GM21619 (cell line): ENCODE data around the gene KHSRP.
A peak's percentile ranks its signal among the peaks of the same experiment; 100 is the strongest.

Source experiments
- ATAC-seq: cut with Tn5 transposase; IDR thresholded peaks from one replicate; pipeline ENCODE4 v1.9.1; 2021; ENCODE audit not compliant: unreplicated experiment

KHSRP gene, protein sequence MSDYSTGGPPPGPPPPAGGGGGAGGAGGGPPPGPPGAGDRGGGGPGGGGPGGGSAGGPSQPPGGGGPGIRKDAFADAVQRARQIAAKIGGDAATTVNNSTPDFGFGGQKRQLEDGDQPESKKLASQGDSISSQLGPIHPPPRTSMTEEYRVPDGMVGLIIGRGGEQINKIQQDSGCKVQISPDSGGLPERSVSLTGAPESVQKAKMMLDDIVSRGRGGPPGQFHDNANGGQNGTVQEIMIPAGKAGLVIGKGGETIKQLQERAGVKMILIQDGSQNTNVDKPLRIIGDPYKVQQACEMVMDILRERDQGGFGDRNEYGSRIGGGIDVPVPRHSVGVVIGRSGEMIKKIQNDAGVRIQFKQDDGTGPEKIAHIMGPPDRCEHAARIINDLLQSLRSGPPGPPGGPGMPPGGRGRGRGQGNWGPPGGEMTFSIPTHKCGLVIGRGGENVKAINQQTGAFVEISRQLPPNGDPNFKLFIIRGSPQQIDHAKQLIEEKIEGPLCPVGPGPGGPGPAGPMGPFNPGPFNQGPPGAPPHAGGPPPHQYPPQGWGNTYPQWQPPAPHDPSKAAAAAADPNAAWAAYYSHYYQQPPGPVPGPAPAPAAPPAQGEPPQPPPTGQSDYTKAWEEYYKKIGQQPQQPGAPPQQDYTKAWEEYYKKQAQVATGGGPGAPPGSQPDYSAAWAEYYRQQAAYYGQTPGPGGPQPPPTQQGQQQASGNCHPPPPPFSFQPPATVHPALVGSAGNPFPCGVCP

DNA sequence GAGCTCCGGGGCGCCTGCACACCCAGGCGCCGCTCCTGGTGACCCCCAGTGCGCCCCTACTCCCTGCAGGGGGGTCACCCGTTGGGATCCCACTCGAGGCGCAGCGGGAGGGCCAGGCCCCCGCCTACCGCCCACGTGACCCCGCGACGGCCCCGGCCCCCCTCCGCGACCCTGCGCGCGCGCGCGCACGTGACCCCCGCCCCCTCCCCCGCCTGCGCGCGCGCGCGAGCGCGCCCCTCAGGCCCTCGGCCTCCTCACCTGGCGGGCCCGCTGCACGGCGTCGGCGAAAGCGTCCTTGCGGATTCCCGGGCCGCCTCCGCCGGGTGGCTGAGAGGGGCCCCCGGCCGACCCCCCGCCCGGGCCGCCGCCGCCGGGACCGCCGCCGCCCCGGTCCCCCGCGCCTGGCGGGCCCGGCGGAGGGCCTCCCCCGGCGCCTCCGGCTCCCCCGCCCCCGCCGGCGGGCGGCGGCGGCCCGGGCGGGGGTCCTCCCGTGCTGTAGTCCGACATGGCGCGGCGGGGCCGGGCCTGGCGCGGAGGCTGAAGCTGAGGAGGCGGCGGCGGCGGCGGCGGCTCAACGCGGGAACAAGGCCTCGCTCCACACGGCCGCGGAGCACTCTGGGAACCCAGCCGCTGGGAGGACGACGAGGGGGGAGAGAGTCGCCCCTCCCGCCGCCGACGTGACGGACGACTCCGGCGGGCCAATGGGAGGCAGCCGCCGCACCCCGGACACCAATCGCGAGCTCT, at the start of gene KHSRP:
TSS of gene KHSRP (minus strand) at position 617 of the 744 bp plus-strand sequence. CDS start at position 507, 110 bp downstream.
- ATAC-seq, result no peak

DNA sequence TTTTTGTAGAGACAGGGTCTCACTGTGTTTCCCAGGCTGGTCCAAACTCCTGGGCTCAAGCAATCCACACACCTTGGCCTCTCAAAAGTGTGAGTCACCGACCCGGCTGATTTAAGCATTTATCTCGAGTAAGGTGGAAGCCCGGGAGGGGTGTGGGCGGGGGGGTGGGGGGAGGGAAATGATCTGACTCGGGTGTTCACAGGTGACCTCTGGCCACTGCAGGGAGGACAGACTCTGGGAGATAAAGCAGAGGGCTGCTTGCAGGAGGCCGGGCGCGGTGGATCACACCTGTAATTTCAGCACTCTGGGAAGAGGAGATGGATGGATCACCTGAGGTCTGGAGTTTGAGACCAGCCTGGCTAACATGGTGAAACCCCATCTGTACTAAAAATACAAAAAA, 49.0 kb upstream of the KHSRP start:
- no peak for ATAC-seq

DNA sequence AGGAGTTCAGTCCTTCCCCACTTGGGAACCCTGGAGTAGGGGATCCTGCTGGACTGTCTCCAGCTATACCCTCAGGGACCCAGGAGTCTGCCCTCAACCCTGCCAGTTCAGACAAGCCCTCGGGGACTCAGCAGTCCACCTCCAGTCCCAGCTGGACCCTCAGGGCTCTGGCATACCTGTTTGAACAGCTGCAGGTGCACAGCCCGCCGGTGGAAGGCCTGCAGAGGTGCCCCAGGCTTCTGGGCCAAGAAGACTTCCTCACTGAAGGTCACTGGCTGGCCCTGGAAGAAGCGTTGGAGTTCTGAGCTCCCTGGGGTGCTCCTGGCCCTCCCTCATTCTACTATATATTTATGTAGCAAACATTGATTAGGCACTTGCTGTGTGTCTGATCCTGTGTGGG, 48.1 kb upstream of the KHSRP start:
- no peak for ATAC-seq

DNA sequence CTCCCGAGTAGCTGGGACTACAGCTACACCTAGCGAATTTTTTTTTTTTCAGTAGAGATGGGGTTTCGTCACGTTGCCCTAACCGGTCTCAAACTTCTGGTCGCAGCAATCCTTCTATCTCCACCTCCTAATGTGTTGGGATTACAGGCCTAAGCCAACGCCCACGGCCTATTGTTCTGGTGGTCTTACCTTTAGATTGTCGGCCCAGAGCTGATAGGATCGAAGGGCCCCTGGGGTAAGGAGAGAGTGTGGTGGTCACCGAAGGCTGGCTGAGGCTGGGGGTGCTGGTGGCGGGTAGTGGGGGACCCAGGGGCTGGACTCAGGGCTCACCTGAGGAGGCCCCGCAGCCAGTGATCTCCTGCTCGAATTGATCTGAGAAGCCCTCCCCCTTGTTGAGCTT, 46.5 kb upstream of the KHSRP start:
- ATAC-seq, result no peak

DNA sequence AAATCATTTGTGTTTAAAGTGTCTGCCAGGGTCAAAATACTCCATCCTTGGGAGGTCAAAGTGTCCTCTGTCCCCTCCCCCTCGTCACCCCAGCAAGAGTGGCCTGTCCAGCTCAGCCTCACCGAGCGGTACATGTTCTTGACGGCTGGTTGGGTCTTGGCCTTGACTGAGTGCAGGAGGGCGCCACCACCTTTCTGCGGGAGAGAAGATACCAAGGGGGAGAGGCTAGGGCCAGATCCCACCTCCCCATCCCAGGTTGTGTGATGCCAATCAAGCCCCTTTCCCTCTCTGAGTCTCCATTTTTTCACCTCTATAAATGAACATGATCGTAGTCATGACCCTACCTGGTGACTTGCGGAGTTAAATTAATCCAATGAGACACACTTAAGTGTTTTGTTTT, 45.6 kb upstream of the KHSRP start:
- no peak for ATAC-seq

DNA sequence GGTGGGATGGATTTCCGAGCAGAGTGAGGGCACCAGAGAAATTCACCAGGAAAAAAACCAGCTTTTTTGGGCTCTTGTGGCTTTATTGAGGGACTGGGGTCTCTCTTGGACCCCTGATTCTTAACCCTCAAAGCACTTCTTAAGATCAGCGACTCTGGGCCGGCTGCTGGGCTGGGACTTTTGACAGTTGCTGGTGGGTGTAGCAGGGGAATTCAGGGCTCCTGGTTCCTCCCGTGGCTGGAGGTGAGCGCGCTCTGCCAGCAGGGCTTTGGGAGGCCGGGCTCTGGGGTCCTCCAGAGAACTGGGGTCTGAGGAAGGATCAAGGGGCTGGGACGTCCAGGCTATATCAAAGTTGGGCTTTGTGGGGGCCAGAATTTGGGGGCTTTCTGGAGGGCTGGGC, 42.8 kb upstream of the KHSRP start:
- no peak for ATAC-seq

DNA sequence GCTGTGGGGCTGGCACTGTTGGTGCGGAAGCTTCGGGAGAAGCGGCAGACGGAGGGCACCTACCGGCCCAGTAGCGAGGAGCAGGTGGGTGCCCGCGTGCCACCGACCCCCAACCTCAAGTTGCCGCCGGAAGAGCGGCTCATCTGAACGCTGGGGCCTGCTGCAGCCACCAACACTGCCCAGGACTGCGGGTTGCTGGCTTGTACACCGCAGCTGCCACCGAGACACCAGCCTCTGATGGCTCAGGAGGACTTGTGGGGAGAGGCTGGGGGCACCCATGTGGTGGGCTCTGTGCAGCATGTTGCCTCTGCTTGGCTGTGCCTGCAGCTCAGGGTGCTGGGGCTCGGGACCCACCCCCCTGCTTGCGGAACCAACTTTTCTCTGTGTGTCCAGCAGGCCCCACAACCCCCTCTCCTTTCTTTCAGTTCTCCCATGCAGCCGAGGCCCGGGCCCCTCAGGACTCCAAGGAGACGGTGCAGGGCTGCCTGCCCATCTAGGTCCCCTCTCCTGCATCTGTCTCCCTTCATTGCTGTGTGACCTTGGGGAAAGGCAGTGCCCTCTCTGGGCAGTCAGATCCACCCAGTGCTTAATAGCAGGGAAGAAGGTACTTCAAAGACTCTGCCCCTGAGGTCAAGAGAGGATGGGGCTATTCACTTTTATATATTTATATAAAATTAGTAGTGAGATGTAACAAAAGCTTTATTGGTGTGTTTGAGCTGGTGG, 42.1 kb upstream of the KHSRP start:
- no peak for ATAC-seq

DNA sequence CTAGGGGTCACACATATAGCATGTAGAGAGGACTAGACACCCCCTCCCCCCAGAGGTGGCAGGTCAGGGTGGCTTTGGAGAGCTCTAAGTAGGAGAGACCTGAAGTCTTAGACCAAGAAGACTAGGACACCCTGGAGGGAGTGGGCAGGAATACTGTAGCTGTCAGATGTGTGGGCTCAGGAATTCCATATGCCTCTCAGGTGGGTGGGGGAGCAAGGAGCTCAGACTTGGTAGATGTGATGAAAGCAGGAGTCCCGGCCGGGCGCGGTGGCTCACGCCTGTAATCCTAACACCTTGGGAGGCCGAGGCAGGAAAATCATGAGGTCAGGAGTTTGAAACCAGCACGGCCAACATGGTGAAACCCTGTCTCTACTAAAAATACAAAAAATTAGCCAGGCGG, 41.1 kb upstream of the KHSRP start:
- ATAC-seq, result no peak

DNA sequence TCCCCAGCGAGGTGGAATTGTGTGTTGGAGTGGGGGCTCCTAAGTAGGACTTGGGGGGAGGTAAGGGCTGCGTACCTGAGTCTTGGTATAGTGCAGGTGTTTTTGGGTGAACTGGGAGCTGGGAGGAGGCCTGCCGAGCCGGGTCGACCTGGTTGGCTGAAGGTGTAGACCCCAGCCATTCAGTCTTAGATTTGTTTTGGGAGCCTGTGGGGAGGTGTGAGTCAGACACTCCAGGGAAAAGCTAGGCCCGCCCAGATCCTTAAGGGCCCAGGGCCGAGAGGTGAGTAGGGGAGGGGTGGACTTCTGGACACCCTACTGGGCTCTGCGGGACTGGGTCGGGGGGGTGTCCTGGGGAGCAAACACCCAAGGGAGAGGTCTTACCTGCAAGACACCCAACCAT, 40.4 kb upstream of the KHSRP start:
- ATAC-seq, result no peak

DNA sequence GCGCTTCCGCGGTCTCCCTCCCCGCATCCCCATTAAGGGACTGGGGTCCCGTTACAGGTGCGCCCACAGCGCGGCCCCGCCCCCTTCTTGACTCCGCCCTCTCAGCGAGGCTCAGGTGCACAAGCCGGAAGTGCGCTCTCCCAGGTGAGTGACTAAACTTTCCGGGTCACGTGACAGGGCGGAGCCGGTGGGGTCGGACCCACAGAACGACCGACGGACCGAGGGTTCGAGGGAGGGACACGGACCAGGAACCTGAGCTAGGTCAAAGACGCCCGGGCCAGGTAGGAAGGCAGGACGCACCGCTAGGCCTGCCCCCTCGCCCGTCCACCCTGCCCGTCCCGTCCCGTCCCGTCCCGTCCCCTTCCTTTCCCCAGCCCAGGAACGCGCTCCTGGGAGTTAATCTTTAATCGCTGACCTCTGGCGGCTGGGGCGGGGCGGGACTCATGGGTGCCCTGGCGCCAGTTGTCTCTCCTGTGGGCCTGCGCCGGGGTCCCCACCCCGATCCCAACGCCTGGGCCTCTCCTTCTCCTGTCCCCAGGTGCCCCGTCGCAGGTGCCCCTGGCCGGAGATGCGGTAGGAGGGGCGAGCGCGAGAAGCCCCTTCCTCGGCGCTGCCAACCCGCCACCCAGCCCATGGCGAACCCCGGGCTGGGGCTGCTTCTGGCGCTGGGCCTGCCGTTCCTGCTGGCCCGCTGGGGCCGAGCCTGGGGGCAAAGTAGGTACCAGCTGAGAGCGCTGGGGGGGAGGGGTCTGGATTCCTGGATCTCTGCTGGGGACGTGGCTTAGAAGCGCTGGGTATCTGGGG, 39.7 kb upstream of the KHSRP start, which contains the start of gene CRB3:
TSS of gene CRB3 (plus strand) at position 202 of the 804 bp plus-strand sequence. CDS start at position 633, 431 bp downstream.
- no peak for ATAC-seq

DNA sequence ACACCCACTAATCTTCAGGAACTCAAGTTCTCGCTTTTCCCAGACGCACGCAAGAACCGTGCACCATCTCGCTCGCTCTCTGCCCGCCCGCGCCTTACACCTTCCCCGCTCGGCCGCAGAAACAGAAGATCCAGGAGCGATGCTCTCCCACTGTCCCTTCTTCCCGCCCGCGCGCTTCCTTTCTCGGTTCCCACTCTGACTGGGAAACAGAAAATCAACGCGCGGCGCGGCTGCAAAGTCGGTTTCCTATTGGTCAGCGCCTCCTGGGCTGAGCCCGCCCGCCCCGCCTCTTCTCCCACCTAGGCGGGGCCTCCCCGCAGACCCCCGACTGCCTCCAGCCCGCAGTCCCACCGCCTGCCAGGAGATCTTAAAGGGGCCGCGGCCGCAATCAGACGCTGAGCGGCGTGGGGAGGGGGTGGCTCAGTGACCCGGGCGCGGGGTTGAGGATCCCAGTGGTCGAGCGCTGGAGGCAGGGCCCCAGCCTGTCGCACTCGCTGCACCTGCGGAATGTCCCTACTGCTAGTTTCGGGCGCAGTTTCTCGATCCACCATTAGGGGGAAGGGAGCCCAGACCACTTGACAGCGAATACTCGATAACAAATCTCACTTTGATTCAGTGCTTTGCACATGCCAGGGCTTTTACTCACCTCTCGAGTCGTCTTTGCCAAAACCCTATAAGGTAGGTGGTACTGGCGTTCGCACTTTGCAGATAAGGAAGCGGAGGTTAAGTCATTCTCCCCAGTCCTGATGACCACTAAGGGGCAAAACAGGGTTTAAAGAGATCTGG, 35.7 kb upstream of the KHSRP start:
- ATAC-seq, result peak; percentile 61

DNA sequence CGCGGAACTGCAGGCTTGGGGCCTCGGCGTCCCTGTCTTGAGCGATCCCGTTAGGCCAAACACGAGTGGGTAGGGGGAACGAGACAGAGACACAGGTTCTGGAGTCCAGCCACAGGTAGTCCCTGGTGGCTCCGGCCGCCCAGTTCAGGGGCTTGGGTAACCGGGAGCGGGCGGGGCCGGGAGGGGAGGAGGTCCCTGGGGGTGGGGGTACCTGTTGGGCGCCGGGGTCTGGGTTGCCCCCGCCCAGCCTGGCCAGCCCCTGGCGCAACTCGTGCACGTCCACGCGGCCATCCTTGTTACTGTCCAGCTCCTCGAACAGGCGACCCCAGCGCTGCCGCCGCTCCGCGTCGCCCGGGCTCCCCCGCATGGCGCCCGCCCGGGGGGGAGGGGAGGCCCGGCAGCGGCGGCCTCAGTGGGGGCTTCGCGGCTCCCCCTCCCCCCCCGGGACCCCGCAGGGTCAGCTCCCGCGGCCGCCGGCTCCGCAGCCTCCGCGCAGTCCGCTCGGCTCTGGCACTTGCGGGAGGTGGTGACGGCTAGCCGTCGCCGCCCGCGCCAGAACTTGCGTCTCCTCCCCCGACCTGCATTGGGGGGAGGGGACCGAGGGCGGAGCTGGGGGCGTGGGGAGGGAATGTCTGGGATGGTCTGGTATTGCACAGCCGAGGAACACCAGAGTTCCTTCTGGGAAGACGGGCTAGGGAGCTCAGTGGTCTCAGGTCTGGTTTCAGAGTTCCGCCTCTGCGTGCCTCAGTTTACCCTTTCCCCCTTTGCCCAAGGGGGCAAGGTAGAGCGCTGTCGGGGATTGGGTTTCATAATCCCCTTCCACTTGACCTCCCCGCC, 34.9 kb upstream of the KHSRP start, which contains the start of gene SLC25A23:
TSS of gene SLC25A23 (minus strand) at position 531 of the 837 bp plus-strand sequence. CDS start at position 367, 164 bp downstream.
- ATAC-seq, result peak; percentile 16

DNA sequence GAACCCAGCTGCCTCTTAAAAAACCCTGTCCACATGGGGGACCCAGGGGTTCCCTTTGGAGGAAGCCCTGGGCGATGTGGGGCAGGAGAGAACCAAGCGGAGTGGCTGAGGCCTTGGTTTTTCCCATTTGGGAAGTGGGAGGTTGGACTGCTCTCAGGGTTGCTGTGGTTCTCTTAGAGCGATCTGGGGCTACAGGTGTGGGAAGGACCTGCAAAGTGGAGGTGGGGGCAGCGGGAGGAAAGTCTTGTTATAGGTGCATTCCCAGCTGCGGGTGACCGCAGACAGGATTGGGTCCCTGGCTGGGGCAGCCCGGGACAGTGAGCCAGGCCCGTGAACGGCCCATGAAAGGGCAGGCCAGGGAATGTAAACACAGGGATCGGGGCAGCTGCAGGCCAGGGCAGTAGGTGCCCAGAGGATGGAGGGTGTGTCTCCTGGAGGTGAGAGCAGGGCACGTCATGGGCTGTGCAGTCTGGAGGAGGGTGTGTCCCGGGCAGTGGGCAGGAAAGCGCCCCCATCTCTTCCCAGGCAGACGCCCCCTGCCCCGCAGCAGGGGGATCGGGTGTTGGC, 34.2 kb upstream of the KHSRP start:
- ATAC-seq, result no peak

DNA sequence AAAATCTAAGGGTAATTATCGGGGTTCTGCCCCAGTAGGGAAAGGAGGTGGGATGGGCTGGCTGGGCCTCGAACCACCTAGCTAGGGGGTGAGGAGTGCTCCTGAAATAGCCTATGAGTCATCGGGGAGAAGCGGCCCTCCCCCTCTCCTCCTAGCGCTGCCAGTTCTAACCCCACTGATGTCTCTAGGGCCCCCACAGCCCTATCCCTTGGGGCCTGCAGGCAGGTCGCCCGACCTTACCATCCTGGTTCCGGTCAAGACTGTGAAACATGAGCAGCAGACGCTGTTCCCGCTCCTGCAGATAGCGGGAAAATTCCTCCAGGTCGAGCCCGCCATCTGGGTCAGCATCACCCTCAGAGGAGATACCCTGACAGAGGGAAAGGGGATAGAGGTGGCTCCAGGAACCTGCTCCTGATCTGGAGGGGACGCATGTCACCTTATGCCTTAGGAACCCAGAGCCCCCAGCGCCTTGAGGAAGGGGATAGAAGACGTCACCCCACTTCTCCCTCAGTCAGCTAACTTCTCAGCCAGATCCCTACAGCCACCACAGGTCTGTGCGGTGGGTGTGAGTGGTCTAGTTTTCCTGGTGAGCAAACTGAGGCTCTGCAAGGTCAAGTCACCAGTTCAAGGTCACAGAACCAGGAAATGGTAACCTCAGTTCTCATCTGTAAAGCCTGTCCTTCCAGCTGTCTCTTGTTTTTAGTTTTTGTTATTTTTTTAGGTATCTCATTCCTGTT, 33.5 kb upstream of the KHSRP start:
- no peak for ATAC-seq

DNA sequence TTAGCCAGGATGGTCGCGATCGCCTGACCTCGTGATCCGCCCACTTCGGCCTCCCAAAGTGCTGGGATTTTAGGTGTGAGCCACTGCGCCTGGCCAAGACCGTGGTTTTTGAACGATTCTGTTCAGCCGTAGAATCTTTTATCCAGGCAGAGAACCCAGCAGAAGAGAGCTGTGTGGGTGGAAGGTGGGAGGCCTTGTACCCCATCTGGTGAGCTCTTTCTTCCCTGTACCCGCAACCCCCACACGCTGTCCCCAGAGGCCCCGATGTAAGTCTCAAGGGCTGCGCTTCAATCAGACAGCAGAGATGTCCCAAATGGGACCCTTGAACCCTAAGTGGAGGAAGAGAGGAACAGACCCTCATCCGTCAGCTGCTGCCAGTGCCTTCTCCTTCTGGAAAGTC, 31.3 kb upstream of the KHSRP start:
- no peak for ATAC-seq

DNA sequence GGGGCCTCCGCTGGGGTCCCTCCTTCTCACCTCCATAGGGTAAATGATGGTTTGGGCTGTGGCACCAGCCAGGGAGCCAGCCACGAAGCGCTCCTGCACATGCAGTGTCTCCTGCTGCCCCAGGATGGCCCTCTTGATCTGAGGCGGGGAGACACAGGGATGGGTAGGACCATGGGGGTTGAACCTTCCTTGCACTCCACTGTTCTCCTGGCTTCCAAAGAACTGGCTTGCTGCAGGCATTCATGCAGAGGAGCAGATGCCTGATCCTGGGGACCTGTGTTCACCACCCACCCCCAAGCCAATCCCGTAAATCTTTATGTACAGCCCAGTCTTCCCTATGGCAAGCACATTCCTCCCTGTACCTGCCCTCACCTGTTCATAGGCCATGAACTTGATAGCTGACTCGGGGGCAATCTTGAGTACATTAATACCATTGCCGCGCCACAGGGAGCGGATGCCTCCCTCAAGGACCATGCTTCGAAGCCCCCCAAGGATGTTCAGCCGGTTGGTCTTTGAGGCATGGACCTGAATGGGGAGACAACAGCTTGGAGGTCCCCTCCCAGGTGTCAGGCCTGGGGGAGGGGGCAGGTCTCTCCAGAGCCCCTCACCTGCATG, 29.4 kb upstream of the KHSRP start:
- ATAC-seq, result no peak

DNA sequence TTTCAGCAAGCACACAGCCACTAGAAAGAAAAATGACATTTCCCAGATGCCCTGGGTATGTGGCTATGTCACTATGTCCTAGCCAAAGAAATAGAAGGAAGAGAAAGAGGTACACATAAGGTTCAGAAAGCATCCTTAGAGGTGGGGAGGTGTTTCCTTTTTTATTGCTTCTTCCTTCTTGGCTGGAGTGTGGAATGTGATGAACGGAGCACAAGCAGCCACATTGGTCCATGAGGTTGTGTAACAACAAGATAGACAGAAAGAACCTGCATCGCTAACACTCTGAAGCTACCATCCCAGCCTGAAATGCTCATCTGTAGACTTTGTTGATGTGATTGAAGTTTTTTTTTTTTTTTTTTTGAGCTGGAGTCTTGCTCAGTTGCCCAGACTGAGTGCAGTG, 28.3 kb upstream of the KHSRP start:
- ATAC-seq, result no peak
